SH-SY5Y (cell line): ENCODE results near the gene LMCD1.

Source experiments
- GATA2 ChIP-seq: IDR thresholded peaks from 2 replicates; pipeline ENCODE4 v1.6.1; 2011; ENCODE audit warnings: mild to moderate bottlenecking, low read depth, low read length
- GATA3 ChIP-seq: IDR thresholded peaks from 2 replicates; pipeline ENCODE4 v1.6.1; 2011; ENCODE audit warnings: low read depth, mild to moderate bottlenecking, low read length, moderate library complexity

GRCh38 chr3:8541486-8541885, 39.9 kb downstream of the LMCD1 start:
- TF ChIP-seq GATA3 = no peak
- TF ChIP-seq GATA2 = no peak
